Fibroblast of lung (primary cell): ENCODE data around the gene FILIP1L.

Experiments
- EZH2 ChIP-seq: IDR thresholded peaks from 2 replicates; pipeline ENCODE4 v1.5.1; 2012; ENCODE audit warnings: low read length, control low read depth, mild to moderate bottlenecking; ENCODE audit errors: missing control alignments
- TF ChIP-seq, protein P1 (sequence below), 2 donors: IDR thresholded peaks in 1 of 2; conservative IDR thresholded peaks in 1 of 2; 1 replicate in 1 of 2; 2 replicates in 1 of 2; pipeline ENCODE4 v1.5.1; 2011 to 2012; ENCODE audit warnings: low read length in 2 of 2, control low read depth in 1 of 2, inconsistent platforms in 1 of 2, low read depth in 1 of 2, mild to moderate bottlenecking in 1 of 2

DNA sequence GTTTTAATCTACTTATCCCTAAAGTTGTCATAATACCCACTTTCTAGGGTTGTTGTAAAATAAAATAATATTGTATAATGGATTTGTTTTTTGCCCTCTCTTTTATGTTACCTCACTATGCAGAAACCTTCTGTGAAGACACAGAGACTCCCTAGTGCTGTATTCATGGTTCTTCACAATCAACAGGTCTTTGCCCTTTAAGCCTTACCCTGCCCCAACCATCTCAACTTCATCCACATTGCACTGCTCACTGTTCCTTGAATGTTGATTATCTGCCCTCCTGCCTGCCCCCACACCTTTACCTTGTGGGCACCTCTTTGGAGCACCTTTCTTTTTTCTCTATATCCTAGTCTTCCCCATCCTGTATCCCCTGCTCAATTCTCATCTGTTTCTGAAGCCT, 275.5 kb downstream of the FILIP1L start:
- TF ChIP-seq, protein P1, sequence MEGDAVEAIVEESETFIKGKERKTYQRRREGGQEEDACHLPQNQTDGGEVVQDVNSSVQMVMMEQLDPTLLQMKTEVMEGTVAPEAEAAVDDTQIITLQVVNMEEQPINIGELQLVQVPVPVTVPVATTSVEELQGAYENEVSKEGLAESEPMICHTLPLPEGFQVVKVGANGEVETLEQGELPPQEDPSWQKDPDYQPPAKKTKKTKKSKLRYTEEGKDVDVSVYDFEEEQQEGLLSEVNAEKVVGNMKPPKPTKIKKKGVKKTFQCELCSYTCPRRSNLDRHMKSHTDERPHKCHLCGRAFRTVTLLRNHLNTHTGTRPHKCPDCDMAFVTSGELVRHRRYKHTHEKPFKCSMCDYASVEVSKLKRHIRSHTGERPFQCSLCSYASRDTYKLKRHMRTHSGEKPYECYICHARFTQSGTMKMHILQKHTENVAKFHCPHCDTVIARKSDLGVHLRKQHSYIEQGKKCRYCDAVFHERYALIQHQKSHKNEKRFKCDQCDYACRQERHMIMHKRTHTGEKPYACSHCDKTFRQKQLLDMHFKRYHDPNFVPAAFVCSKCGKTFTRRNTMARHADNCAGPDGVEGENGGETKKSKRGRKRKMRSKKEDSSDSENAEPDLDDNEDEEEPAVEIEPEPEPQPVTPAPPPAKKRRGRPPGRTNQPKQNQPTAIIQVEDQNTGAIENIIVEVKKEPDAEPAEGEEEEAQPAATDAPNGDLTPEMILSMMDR (conservative IDR thresholded peaks at IDR 0.05 in 1 of 2, IDR thresholded peaks at IDR 0.05 in 1 of 2; ENCODE audit: low read depth in 1 of 2, low read length in 2 of 2) = no peak
- no peak for TF ChIP-seq EZH2
